K562 (cell line): ENCODE data around the gene DHPS. TPM values are rescaled to one million over a fixed set of nuclear protein-coding genes. Genes with fewer than 3 reads are reported as not detected.

Experiments used
- ATAC-seq: fragments of 200-7000 bp; cut with Tn5 transposase; 3 replicates; pipeline ENCODE4 v1.9.1; 2020; ENCODE audit warnings: moderate library complexity
- BruUV-seq: library from RNA; stranded (reverse); fragments of 400-500 nt; replicated peaks from 2 replicates; lab custom pipeline; 2021; lab: Mats Ljungman, UMichigan
- CTCF ChIA-PET: fragments of 300-600 bp; formaldehyde crosslinking; extraction: SDS; loops from one replicate; lab custom pipeline; 2021; ENCODE audit warnings: low intra/inter-chr PET ratio; lab: Yijun Ruan, JAX
- POLR2A ChIA-PET: fragments of 300-600, 350-650 bp; sonication (Branson Sonifier 250); formaldehyde crosslinking; extraction: SDS; loops from one replicate; lab custom pipeline; 2021; ENCODE audit warnings: antibody characterized with exemption, inconsistent platforms; lab: Yijun Ruan, JAX
- DNase-seq, 4 experiments: peaks; one replicate each; pipeline versions ENCODE4 v3.0.0 to v3.0.0-alpha.2; 2011 to 2018; ENCODE audit warnings: low spot score in 3 of 4, mixed read lengths in 3 of 4; ENCODE audit errors: extremely low read depth in 1 of 4
- FAIRE-seq: peaks from 2 replicates; lab custom pipeline; 2011; peaks lifted over from hg19 to GRCh38; lab: Jason Lieb, UNC
- H2AFZ ChIP-seq: 2 replicates; pipeline ENCODE4 v1.6.0; 2011; ENCODE audit warnings: low read depth, low read length, control low read depth, inconsistent platforms
- H3K27ac ChIP-seq: fragments of 200-600 bp; 3 replicates; pipeline ENCODE4 v1.8.0; 2011; ENCODE audit warnings: low read depth, mild to moderate bottlenecking, control low read depth, inconsistent platforms, low read length, moderate library complexity, mixed read lengths; ENCODE audit errors: extremely low read depth
- H3K27me3 ChIP-seq, 2 experiments: fragments of 300-600 bp in 1 of 2; 2 replicates in 1 of 2; 3 replicates in 1 of 2; pipeline versions ENCODE4 v1.6.0 to v1.8.0; 2011; ENCODE audit warnings: inconsistent platforms in 2 of 2, low read length in 2 of 2, mild to moderate bottlenecking in 1 of 2, mixed read lengths in 1 of 2, moderate library complexity in 1 of 2; ENCODE audit not compliant: control insufficient read depth in 2 of 2, insufficient read depth in 2 of 2
- H3K36me3 ChIP-seq: fragments of 300-600 bp; 3 replicates; pipeline ENCODE4 v1.8.0; 2011; ENCODE audit warnings: mild to moderate bottlenecking, low read length, inconsistent platforms; ENCODE audit not compliant: control insufficient read depth, insufficient read depth
- H3K4me1 ChIP-seq, 2 experiments: fragments of 200-600 bp in 1 of 2; replicated peaks in 1 of 2; 2 replicates in 1 of 2; 3 replicates in 1 of 2; pipeline versions ENCODE4 v1.5.1 to v1.8.0; 2011; ENCODE audit warnings: inconsistent platforms in 2 of 2, low read length in 2 of 2, mild to moderate bottlenecking in 1 of 2, mixed read lengths in 1 of 2, moderate library complexity in 1 of 2; ENCODE audit not compliant: control insufficient read depth in 2 of 2, insufficient read depth in 2 of 2
- H3K4me2 ChIP-seq: 2 replicates; pipeline ENCODE4 v1.6.1; 2011; ENCODE audit warnings: low read length, control low read depth, inconsistent platforms, mixed read lengths; ENCODE audit not compliant: insufficient read depth
- H3K4me3 ChIP-seq: fragments of 200-600 bp; sonication (generic), shearing (Covaris generic); 2 replicates; pipeline ENCODE4 v1.5.1; 2016; ENCODE audit warnings: control low read depth, inconsistent platforms
- H3K79me2 ChIP-seq: fragments of 200-600 bp; 3 replicates; pipeline ENCODE4 v1.8.0; 2011; ENCODE audit warnings: low read length, inconsistent platforms; ENCODE audit not compliant: control insufficient read depth, insufficient read depth
- H3K9ac ChIP-seq, 2 experiments: 2 replicates each; pipeline versions ENCODE4 v1.6.0 to v1.6.1; 2011; ENCODE audit warnings: low read depth in 2 of 2, low read length in 2 of 2, control low read depth in 1 of 2, inconsistent platforms in 1 of 2, mild to moderate bottlenecking in 1 of 2, mixed read lengths in 1 of 2; ENCODE audit not compliant: insufficient read depth in 1 of 2
- H3K9me1 ChIP-seq: one replicate; pipeline ENCODE4 v1.6.0; 2011; ENCODE audit warnings: inconsistent platforms, mild to moderate bottlenecking, low read length, moderate library complexity; ENCODE audit not compliant: control insufficient read depth, insufficient read depth
- H3K9me3 ChIP-seq: replicated peaks from 2 replicates; pipeline ENCODE4 v1.5.1; 2011; ENCODE audit warnings: low read depth, low read length, inconsistent platforms; ENCODE audit not compliant: control insufficient read depth, insufficient read depth
- H4K20me1 ChIP-seq: replicated peaks from 2 replicates; pipeline ENCODE4 v1.6.1; 2011; ENCODE audit warnings: low read length, inconsistent platforms, mixed read lengths; ENCODE audit not compliant: control insufficient read depth, insufficient read depth
- CCAR2 ChIP-seq: fragments of 200-400 bp; formaldehyde crosslinking; IDR thresholded peaks from 2 replicates; pipeline ENCODE4 v1.6.1; 2017; ENCODE audit warnings: mild to moderate bottlenecking, low read depth, low read length
- EGR1 ChIP-seq: fragments of 450-650 bp; conservative IDR thresholded peaks from 2 replicates; pipeline ENCODE4 v1.6.1; 2017; ENCODE audit warnings: mild to moderate bottlenecking
- ILF3 ChIP-seq: fragments of 450-650 bp; IDR thresholded peaks from 2 replicates; pipeline ENCODE4 v1.6.1; 2018; ENCODE audit warnings: antibody characterized with exemption, mild to moderate bottlenecking, moderate library complexity, borderline replicate concordance
- POLR2G ChIP-seq: fragments of 200-400 bp; formaldehyde crosslinking; IDR thresholded peaks from 2 replicates; pipeline ENCODE4 v1.6.1; 2017; ENCODE audit warnings: low read depth, mild to moderate bottlenecking, antibody characterized with exemption, low read length, moderate library complexity
- PTTG1 ChIP-seq: fragments of 450-650 bp; IDR thresholded peaks from 2 replicates; pipeline ENCODE4 v1.6.1; 2016; ENCODE audit warnings: low read depth, mild to moderate bottlenecking, missing genetic modification characterization, missing compliant biosample characterization
- RBFOX2 ChIP-seq: fragments of 200-400 bp; formaldehyde crosslinking; IDR thresholded peaks from 2 replicates; pipeline ENCODE4 v1.6.1; 2017; ENCODE audit warnings: low read depth, mild to moderate bottlenecking, low read length, moderate library complexity
- RBM22 ChIP-seq: fragments of 200-400 bp; formaldehyde crosslinking; IDR thresholded peaks from 2 replicates; pipeline ENCODE4 v1.6.1; 2018; ENCODE audit warnings: low read length, low read depth; ENCODE audit not compliant: poor library complexity, severe bottlenecking
- RBM39 ChIP-seq: fragments of 200-400 bp; formaldehyde crosslinking; optimal IDR thresholded peaks from 2 replicates; pipeline ENCODE3; 2018; ENCODE audit warnings: low read depth, low read length
- SIX5 ChIP-seq, 2 experiments: IDR thresholded peaks; 2 replicates each; pipeline ENCODE4 v1.6.1; 2011; ENCODE audit warnings: low read length in 2 of 2, borderline replicate concordance in 1 of 2, low read depth in 1 of 2, mild to moderate bottlenecking in 1 of 2, moderate library complexity in 1 of 2; ENCODE audit not compliant: insufficient read depth in 1 of 2
- SMAD2 ChIP-seq: fragments of 150-350 bp; IDR thresholded peaks from 2 replicates; pipeline ENCODE4 v1.6.1; 2014; ENCODE audit warnings: low read depth, mild to moderate bottlenecking, low read length
- SOX6 ChIP-seq: fragments of 450-650 bp; IDR thresholded peaks from 2 replicates; pipeline ENCODE4 v1.6.1; 2014; ENCODE audit warnings: mild to moderate bottlenecking
- SPI1 ChIP-seq: IDR thresholded peaks from 2 replicates; pipeline ENCODE4 v1.6.1; 2011; ENCODE audit warnings: low read depth, low read length, control low read depth, borderline replicate concordance
- UBTF ChIP-seq, 2 experiments: IDR thresholded peaks; 2 replicates each; pipeline ENCODE4 v1.6.1; 2012; ENCODE audit warnings: improper control_type of control experiment in 2 of 2, low read depth in 2 of 2, low read length in 2 of 2, borderline replicate concordance in 1 of 2
- ZBTB1 ChIP-seq: sonication (generic); formaldehyde crosslinking; IDR thresholded peaks from 2 replicates; pipeline ENCODE4 v1.8.1; 2023; ENCODE audit warnings: missing genetic modification reagents, low read depth, mild to moderate bottlenecking, borderline replicate concordance
- ZNF224 ChIP-seq: sonication (generic); formaldehyde crosslinking; IDR thresholded peaks from 2 replicates; pipeline ENCODE4 v1.8.0; 2022; ENCODE audit warnings: mild to moderate bottlenecking, missing genetic modification reagents
- ZNF277 ChIP-seq: fragments of 250-450 bp; sonication (Bioruptor Pico); IDR thresholded peaks from 2 replicates; pipeline ENCODE4 v1.8.0; 2022; ENCODE audit warnings: inconsistent platforms, mild to moderate bottlenecking, moderate library complexity, borderline replicate concordance
- WGBS: fragments of 100-300 bp; shearing (Covaris generic); methylation state at CpG from one replicate; pipeline ENCODE4 v1.1.6; 2016; ENCODE audit warnings: low coverage, mixed read lengths; ENCODE audit not compliant: insufficient coverage; ENCODE audit errors: missing lambda C conversion rate; 5-methylcytosine and 5-hydroxymethylcytosine counted together
- in situ Hi-C: fragments of 300-500 bp; cut with MboI; formaldehyde crosslinking; loops from 4 replicates; pipeline ENCODE4 v1.15.0; 2018; ENCODE audit warnings: inconsistent platforms, mixed read lengths
- intact Hi-C: fragments of 100-400 bp; cut with micrococcal nuclease; formaldehyde crosslinking; loops from 2 replicates; pipeline ENCODE4 v1.14.2; 2022
- polyA plus RNA-seq, 8 experiments: library from polyadenylated mRNA; depleted of rRNA in 4 of 8; stranded (reverse) in 5 of 8; unstranded in 3 of 8; fragments of >200 nt; fragmentation: Nextera tagmentation in 2 of 8; fragmentation: Illumina TruSeq in 1 of 8; extraction: Ambion mirVana in 2 of 8; extraction: Trizol in 1 of 8; gene quantifications; 2 replicates each; pipeline versions ENCODE4 v1.2.1 to v1.2.3, GENCODE V29; 2011 to 2014; ENCODE audit warnings: inconsistent platforms in 1 of 8, missing spikeins in 1 of 8
- total RNA-seq, 7 experiments: library from RNA; depleted of rRNA in 6 of 7; stranded (reverse); fragments of >200 nt in 6 of 7; fragmentation: Illumina TruSeq in 2 of 7; extraction: Trizol in 2 of 7; gene quantifications; 2 replicates each; pipeline versions ENCODE4 v1.2.1 to v1.2.3, GENCODE V29; 2011 to 2021; ENCODE audit warnings: low replicate concordance in 1 of 7

Gene DHPS
- total and polyA plus RNA-seq, 9 of the 15 experiments (the other 6 are each of a cell fraction or from before 2014, with no cell fraction given): 47.1 to 110 (median 79.9) TPM

GRCh38 chr19:12701596-12702282 is 20.1 kb upstream of the DHPS start:
- CTCF ChIA-PET: no interaction called here
- ATAC-seq (no peak), DNase-seq (no peak), FAIRE-seq (no peak)
- POLR2A ChIA-PET: interaction anchor here (0.8 kb wide), 1 partner anchor 14 kb away, joined by 3 read pairs; no protein-coding TSS in a partner anchor
- H3K4me2 ChIP-seq: no peak overlapping the region
- H2AFZ ChIP-seq: no peak overlapping the region
- TF ChIP-seq PTTG1 (tag) (no peak), CCAR2 (no peak), RBM22 (peak; percentile 75), SIX5 (IDR thresholded peaks at IDR 0.05; ENCODE audit: borderline replicate concordance in 1 of 2, insufficient read depth in 1 of 2, low read depth in 1 of 2, low read length in 2 of 2) (no peak), EGR1 (no peak), ZNF224 (CRISPR knock-in tag) (no peak), SOX6 (no peak), SPI1 (no peak), UBTF (IDR thresholded peaks at IDR 0.05; ENCODE audit: borderline replicate concordance in 1 of 2, low read depth in 2 of 2, low read length in 2 of 2) (no peak), POLR2G (peak; percentile 53; the same call in 1 of the 2 replicates), RBM39 (no peak), RBFOX2 (peak; percentile 51), ILF3 (no peak), SMAD2 (no peak), ZNF277 (CRISPR knock-in tag) (no peak), ZBTB1 (CRISPR knock-in tag) (no peak)
- intact Hi-C loops: no loop called here
- no peak overlapping the region for H3K4me3 ChIP-seq
- H3K27ac ChIP-seq: no peak overlapping the region
- BruUV-seq: no TSS peak
- peaks cover 86% of the 10 kb centered on the region for H3K36me3 ChIP-seq
- H3K27me3 ChIP-seq: no peaks in the 10 kb centered on the region
- peaks cover 0 to 34% of the 10 kb centered on the region in 2 experiments; a peak in 1 of 5 replicates for H3K4me1 ChIP-seq
- in situ Hi-C loops: no loop called here
- no peak overlapping the region for H3K9ac ChIP-seq
- peaks cover 2% of the 10 kb centered on the region for H3K9me1 ChIP-seq
- no peaks in the 10 kb centered on the region; the same call in 2 of the 3 replicates for H3K79me2 ChIP-seq
- no peaks in the 10 kb centered on the region for H3K9me3 ChIP-seq
- WGBS: 95% methylated on average over 28 of the region's 33 CpGs
- H4K20me1 ChIP-seq: no peaks in the 10 kb centered on the region
